SKM-1 treated with dmso at 0.1 percent for 144 hours (cell line): ENCODE results near the gene ACTN4.
A peak's percentile ranks its signal among the peaks of the same experiment; 100 is the strongest.
"Not testable (repeated sequence)": the region's sequence is repeated elsewhere in the genome, so short reads cannot be mapped to it uniquely, and the experiment has no call there.

ENCODE experiments used
- DNase-seq: peaks from one replicate; lab custom pipeline; 2025; ENCODE audit not compliant: unreplicated experiment; lab: John Stamatoyannopoulos, UW

The ACTN4 gene

DNA sequence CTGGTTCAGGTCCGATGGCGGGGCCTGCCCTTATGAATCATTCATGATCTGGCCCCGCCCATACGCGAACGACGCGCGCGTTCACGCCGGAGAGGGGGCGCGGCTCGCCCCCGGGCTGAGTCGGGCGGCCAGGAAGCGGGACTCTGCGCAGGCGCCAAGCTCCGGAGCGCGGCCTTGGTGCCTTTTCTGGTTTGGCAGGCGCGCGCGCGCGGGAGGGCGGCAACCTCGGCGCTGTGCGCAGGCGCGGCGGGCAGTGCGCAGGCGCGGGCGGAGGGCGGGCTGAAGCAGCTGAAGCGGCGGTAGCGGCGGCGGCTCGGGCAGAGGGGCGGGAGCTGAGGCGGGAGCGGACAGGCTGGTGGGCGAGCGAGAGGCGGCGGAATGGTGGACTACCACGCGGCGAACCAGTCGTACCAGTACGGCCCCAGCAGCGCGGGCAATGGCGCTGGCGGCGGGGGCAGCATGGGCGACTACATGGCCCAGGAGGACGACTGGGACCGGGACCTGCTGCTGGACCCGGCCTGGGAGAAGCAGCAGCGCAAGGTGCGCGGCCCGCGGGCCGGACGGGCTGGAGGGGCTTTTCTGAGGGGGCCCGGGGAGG lies at the start of gene ACTN4:
Gene ACTN4 (plus strand): TSS at position 282 of the 598 bp plus-strand sequence. CDS start 97 bp downstream, at position 379.
- peak; percentile 92 for DNase-seq

DNA sequence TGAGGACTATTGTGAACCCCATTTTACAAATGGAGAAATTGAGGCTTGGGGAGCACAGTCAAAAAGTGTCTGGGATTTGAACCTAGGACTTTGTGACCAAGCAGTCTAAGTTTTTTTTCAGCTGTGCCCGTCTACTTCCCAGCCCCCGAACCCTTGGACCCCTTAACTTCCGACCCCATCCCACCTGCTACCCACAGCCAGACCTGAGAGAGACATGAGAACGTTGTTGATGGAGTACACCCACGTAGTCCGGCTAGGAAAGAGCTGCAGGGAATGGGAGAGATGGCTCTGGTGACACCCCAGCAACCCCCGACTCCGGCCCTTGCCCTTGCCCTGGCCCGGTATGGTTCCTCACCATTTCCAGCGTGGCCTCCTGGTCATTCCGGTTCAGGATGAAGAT lies 47.7 kb upstream of the ACTN4 start:
- DNase-seq = no peak

DNA sequence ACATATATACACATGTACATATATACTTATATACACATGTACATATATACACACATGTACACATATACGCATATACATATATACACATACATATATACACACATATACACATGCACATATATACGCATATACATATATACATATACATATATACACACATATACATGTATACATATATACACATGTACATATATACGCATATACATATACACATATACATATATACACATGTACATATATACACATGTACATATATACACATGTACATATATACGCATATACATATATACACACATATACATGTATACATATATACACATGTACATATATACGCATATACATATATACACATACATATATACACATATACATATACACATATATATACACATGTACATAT lies 44.6 kb upstream of the ACTN4 start:
- DNase-seq = not testable (repeated sequence)

DNA sequence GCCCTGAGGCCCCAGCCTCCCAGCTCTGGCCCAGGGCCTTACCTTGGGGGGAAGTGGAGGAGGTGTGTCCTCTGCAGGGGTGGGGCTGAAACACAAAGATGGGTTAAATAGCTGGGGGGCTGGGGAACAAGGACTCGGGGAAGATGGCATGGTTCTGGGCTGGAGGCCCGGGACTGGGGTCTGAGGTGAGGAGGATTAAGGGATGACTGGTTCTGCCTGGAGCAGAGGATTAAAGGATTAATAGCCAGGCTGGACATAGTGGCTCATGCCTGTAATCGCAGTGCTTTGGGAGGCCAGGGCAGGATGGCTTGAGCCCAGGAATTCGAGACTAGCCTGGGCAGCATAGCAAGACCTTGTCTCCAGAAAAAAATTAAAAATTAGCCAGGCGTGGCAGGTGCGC lies 41.3 kb upstream of the ACTN4 start:
- DNase-seq = no peak

DNA sequence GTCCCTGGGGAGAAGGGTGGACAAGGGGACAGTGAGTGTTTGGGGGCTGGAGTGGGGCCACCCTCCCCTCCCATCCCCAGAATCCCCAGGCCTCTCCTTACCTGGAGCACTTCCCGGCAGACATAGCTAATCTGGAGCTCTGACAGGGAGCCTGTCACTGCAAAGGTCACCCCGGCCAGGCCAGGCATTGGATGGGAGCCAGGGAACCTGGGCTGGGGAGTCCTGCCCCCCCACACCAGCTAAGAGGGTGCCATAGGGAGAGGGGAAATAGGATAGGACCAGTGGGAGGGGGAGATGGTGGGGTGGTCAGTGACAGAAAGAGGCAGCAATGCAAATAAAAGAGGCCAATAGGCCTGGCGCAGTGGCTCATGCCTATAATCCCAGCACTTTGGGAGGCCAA lies 33.2 kb upstream of the ACTN4 start:
- no peak for DNase-seq

DNA sequence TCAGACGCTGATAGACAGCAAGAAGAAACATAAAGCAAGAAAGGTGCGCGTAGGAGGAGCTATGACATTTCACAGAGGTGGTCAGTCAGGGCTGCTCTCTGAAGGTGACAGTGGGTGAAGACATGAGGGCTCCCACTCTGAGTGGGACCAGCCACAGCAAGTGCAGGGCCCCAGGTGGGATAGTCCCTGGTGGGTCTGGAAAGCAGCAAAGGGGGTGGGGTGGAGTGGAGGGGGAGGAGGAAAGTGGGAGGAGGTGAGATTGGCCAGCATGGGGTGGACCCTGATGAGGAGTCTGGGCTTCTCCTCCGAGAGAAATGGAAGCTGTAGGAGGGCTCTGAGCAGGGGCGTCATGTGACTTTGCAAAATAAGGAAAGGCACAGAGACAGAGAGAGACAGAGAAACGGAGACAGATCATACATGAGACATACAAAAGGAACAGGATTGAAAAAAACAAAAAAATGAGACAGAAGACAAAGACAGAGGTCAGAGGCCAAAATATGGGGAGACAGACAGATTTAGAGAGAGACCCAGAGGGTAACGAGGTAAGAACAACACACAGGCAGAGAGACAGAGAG lies 32.4 kb upstream of the ACTN4 start:
- no peak for DNase-seq

DNA sequence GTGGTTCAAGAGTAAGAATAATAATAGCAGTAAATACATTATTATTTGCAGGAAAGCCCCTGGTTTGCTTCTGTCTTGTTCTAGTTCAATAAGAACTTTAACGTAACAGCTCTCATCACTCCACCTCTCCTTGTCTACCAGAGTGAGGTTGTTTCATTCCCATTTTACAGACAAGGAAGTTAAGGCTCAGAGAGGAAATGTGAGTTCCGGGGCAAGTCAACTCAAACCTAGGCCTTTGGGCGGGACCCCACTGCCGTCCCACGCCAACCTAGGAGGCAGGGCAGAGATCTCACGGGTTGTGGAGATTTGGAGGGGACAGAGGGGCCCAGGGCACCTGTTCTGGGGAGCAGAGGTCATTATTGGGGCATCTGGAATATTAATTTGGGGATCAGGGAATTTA lies 31.2 kb upstream of the ACTN4 start:
- no peak for DNase-seq

DNA sequence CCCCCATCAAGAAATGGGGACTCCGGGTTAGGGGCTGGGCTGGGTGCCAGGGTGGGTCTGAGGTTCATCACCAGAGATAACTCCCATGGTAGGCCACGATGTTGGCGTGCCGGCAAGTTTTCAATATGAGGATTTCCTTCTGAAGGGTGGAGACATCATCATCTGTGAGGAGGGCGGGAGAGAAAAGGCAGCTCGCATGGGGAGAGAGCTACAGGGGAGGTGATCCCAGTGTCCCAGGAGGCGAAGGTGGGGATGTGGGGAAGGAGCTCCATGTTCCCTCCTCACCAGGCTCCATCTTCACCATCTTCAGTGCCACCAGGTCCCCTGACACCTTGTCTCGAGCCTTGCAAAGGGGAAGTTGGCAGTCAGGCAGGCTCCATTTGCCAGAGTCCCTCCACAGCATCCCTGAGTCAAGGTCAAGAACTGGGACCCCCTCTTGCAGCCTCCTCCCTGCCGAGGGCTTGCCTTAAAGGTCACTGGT lies 30.1 kb upstream of the ACTN4 start:
- no peak for DNase-seq

DNA sequence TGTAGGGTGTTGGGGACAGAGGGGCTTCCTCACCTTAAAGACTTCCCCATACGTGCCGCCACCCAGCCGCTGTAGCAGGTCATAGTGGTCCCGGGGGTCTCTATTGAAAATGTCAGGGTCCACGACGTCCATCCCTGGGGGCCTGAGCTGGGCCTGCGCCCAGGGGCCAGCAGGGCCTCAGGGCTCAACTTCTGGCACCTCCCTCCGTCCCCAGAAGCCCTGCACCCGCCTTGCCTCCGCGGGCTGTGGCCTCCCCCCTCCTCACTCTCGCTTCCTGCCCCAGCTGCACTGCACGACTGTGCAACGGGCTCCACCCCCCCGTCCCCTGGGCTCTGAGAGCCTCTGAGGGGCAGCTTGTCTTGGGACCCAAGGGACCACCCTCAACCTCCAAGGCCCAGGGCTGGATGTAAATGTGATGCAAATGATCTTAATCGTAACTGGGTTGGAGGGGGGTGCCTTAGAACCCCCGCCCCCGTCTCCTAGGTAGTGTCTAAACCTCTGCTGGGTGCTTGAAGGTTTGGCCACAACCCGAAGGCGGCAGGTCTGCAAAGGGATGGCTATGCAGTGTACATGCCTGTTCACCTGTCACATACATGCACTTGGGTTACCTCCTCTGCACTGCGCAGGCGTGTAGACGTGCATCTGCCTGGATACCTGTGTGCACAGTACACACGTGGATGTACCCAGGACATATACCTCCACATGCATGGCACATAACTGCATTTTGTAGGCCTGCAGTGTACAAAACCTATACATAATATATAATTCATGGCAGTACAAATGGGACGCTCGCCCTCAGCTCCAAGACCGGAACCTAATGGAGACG lies 29.5 kb upstream of the ACTN4 start, which contains the start of gene MAP4K1:
Gene MAP4K1 (minus strand): TSS at position 190 of the 826 bp plus-strand sequence. CDS start 58 bp downstream, at position 132.
- DNase-seq = peak; percentile 23

DNA sequence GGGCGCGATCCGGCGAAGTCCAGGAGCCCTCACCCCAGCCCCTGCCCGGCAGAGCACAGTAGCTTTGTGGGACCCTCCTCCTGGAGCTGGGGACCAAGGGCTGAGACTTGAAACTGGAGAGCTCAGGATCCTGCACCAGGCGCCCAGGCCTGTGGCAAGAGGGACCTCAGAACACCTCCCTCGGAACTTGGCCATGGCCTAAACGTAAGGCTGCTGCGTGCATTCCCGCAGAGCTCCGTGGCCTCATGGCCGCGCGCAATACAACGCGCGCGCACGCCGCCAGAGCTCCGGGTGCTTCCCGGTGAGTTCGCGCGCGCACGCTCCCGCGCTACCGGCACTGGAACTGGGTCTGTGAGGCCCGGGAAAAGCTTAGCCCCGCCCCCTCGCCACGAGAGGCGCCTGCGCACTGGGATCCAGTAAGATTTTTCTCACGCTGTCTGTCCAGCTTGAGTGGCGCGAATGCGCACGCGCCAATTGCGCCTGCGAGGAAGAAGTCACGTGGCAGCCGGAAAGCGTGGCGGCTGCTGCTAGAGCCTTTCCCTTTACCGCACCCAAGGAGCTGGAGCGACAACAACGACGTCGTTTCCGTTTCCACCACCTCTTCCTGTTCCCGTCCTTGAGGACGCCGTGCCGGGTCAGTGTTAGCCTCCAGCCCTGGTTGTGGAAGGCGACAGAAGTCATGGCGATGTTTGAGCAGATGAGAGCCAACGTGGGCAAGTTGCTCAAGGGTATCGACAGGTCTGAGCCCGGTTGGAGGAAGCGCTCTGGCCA lies 28.7 kb upstream of the ACTN4 start, which contains the start of gene EIF3K:
Gene EIF3K (plus strand): TSS at position 599 of the 771 bp plus-strand sequence. CDS start 81 bp downstream, at position 680.
- peak; percentile 99 for DNase-seq

DNA sequence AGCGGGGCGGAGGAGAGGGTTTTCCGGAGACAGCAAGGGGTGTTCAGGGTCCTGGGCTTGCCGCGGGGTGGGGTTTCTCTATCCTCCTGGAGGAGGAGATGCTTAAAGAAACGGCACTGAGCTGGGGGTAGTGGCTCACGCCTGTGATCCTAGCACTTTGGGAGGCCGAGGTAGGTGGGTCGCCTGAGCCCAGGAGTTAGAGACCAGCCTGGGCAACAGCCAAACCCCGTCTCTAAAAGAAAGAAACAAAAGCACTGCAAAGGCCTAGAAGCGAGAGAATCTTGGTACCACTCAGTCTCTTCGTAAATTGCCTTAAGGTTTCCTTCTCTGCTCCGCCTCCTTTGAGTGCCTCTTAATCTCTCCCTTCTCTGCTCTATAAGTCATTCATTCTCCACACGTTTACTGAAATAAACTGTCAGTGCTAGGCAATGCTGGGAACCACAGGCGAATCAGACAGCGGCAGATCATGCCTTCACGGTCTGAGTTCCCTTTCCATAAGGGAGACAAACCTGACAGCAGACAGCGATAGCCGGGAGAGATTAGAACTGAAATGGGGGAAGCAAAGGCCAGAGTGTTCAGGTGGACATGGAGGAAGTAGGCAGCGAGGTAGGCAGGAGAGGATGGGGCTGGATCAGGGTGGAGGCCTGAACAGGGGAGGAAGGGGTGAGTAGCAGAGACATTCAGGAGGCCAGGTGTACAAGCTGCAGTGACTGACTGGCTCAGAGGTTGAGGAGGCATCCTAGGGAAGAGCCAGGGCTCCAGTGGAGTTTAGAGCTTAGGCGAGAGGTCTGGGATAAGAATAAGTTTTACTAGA lies 27.9 kb upstream of the ACTN4 start:
- no peak for DNase-seq

DNA sequence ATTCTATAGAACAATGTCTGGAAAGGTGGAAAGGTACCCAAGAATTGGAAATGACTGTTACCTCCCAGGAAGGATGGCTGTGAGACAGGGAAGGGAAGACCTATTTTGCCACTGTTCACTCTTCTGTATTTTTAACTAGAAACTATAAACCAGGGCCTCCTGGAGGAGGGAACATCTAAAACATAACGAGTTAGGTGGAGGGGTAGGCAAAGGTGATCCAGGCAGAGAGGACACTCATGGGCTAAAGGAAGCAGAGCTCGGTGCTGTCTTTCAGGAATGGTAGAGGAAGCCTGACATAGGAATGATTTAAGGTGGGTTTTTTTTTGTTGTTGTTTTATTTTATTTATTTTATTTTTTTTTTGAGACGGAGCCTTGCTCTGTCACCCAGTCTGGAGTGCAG lies 22.6 kb upstream of the ACTN4 start:
- DNase-seq = no peak

DNA sequence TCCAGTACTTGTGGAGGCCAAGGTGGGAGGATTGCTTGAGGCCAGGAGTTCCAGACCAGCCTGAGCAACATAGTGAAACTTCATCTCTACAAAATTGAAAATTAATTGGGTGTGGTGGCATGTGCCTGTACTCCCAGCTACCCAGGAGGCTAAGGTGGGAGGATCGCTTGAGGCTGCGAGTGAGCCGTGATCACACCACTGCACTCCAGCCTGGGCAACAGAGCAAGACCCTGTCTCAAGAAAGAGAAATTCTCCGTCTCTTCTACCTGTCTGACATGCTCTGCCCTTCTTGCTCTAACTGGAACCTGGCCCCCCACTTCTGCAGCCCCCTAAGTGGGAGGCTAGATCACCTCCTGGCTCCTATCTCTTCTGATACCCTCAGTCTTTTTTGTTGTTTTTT lies 21.0 kb upstream of the ACTN4 start:
- no peak for DNase-seq

DNA sequence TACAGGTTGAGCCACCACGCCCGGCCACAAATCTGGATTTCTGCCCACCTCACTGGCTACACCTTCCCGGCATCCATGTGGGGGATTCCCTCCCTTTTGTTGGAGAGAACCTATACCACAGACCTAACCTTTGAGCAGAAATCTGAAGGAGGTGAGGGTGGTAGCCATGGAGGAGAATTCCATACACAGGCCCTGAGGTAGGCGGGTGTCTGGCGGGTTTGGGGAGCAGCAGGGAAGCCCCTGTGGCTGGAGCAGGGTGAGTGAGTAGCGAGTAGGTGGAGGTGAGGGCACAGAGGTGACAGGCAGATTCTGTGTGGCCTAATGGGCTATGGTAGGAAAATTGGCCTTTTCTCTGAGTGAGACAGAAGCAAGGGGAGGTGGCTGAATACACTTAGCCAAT lies 17.9 kb upstream of the ACTN4 start:
- DNase-seq = no peak

DNA sequence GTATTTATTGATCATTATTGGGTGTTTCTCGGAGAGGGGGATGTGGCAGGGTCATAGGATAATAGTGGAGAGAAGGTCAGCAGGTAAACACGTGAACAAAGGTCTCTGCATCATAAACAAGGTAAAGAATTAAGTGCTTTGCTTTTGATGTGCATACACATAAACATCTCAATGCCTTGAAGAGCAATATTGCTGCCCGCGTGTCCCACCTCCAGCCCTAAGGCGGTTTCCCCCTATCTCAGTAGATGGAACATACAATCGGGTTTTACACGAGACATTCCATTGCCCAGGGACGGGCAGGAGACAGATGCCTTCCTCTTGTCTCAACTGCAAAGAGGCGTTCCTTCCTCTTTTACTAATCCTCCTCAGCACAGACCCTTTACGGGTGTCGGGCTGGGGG lies 16.1 kb upstream of the ACTN4 start:
- not testable (repeated sequence) for DNase-seq

DNA sequence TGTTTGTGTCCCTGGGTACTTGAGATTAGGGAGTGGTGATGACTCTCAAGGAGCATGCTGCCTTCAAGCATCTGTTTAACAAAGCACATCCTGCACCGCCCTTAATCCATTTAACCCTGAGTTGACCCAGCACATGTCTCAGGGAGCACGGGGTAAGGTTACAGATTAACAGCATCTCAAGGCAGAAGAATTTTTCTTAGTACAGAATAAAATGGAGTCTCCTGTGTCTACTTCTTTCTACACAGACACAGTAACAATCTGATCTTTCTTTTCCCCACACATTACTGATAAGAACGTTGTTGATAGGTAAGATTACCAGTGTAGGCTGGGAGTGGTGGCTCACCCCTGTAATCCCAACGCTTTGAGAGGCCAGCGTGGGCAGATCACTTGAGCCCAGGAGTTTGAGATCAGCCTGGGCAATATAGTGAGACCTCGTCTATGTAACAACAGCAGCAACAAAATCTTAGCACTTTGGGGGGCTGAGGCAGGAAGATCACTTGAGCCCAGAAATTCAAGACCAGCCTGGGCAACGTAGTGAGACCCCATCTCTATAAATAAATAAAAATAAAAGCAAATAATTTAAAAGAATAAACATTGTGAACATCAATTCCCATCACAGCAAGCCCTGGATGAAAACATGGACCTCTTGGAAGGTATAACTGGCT lies 15.5 kb upstream of the ACTN4 start:
- not testable (repeated sequence) for DNase-seq

DNA sequence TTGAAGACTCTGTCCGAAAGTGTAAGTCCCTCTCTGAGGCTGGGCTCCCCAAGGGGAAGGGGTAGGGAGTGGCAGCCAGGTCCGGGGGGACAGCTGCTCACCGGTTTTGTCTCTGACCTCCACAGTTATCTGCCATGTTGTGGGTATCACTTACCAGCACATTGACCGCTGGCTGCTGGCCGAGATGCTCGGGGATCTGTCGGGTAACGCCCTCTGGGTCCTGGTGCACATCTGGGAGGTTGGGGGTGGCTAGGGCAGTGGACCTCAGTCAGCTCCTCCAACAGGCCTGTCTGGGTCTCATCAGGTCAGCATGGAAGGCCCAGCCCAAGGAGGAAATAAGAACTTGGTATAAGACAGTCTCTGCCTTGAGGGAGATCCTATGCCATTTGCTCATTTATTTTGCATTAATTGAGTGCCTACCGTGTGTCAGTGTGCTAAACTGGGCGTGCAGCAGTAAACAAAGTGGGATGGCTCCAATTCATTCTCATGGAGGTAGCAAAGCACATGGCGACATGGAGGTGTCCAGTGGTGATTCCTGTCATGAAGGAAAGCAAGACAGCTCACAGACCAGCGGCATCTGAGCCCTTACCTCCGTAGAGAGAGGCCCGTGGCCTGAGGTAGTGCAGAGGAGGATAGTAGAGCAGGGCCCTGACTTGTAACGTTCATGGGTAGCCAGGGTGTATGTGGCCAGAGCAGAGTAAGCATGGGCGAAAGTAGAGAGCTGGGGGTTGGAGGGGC lies 14.8 kb upstream of the ACTN4 start:
- DNase-seq = no peak

DNA sequence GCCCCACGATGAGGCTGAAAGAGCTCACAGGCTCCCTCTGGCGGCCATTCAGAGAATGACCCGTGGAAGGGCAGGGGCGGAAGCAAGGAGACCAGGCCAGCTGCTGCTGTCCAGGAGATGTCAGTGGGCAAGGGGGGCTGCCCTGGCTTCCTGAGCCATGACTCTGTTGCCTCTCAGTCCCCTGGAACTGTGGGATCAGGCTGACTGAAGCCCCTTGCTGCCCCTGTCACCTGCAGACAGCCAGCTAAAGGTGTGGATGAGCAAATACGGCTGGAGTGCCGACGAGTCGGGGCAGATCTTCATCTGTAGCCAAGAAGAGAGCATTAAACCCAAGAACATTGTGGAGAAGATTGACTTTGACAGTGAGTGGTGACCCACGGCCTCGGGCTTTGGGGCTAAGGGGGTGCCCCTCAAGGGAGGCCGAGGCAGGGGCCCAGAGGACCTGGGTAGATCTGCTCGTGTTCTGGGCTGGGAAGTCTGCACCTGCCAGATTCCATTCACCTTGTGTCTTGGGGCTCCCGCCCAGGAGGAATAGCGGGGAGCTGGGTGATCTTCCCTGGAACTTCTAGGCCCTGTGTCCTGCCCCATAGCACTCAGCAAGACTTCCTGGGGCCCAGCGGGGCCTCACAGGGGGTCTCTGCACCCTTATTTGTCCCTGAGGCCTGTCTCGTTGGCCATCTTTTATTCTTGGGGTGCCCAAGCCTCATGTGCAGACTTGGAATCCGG lies 12.5 kb upstream of the ACTN4 start:
- DNase-seq = peak; percentile 27
